A549 (cell line): ENCODE measurements around the gene KRTAP10-7. TPM values are rescaled to one million over a fixed set of nuclear protein-coding genes. Genes with fewer than 3 reads are reported as not detected.

Experiments
- ATAC-seq, 2 experiments: fragments of 200-7000 bp in 1 of 2; fragments of >200 bp in 1 of 2; cut with Nextera tagmentation in 1 of 2; cut with Tn5 transposase in 1 of 2; 3 replicates each; pipeline versions ENCODE4 v1.8.0 to v1.9.1; 2018 to 2020; ENCODE audit warnings: mild to moderate bottlenecking in 1 of 2, moderate library complexity in 1 of 2
- CTCF ChIA-PET: fragments of 300-600 bp; sonication (Branson Sonifier 250); formaldehyde crosslinking; extraction: SDS; loops from one replicate; lab custom pipeline; 2021; ENCODE audit warnings: antibody characterized with exemption, inconsistent platforms; lab: Yijun Ruan, JAX
- POLR2A ChIA-PET: fragments of 350-600 bp; formaldehyde crosslinking; extraction: SDS; loops from one replicate; lab custom pipeline; 2021; ENCODE audit warnings: antibody characterized with exemption, inconsistent platforms; lab: Yijun Ruan, JAX
- DNase-seq, 2 experiments: peaks; one replicate each; pipeline versions ENCODE4 v3.0.0 to v3.0.0-alpha.2; 2011 to 2016; ENCODE audit warnings: low read depth in 1 of 2, low spot score in 1 of 2
- FAIRE-seq: peaks from 2 replicates; lab custom pipeline; 2011; peaks lifted over from hg19 to GRCh38; lab: Jason Lieb, UNC
- H3K27ac ChIP-seq, 2 experiments: fragments of >200 bp; sonication (Bioruptor Twin); formaldehyde crosslinking; 3 replicates each; pipeline ENCODE4 v1.5.1; 2016 to 2017
- H3K4me1 ChIP-seq: fragments of >200 bp; sonication (Bioruptor Twin); formaldehyde crosslinking; 3 replicates; pipeline ENCODE4 v1.6.1; 2016
- H3K4me2 ChIP-seq: fragments of >200 bp; sonication (Bioruptor Twin); formaldehyde crosslinking; 3 replicates; pipeline ENCODE4 v1.6.1; 2016
- H3K4me3 ChIP-seq: fragments of >200 bp; sonication (Bioruptor Twin); formaldehyde crosslinking; 3 replicates; pipeline ENCODE4 v1.5.1; 2016
- H3K9me3 ChIP-seq: fragments of >200 bp; sonication (Bioruptor Twin); formaldehyde crosslinking; 3 replicates; pipeline ENCODE4 v1.6.1; 2016
- BHLHE40 ChIP-seq: IDR thresholded peaks from 2 replicates; pipeline ENCODE4 v1.6.1; 2012; ENCODE audit warnings: low read depth, low read length, inconsistent platforms
- CBX2 ChIP-seq: fragments of 200-600 bp; sonication (generic); IDR thresholded peaks from 2 replicates; pipeline ENCODE4 v1.6.1; 2016; ENCODE audit warnings: low read depth, mild to moderate bottlenecking, borderline replicate concordance
- CEBPB ChIP-seq, 2 experiments: fragments of >200 bp in 1 of 2; sonication (Bioruptor Twin) in 1 of 2; formaldehyde crosslinking in 1 of 2; IDR thresholded peaks; 2 replicates each; pipeline ENCODE4 v1.6.1; 2012 to 2016
- CHD4 ChIP-seq: fragments of 200-600 bp; sonication (generic); IDR thresholded peaks from 2 replicates; pipeline ENCODE4 v1.6.1; 2016; ENCODE audit warnings: antibody characterized with exemption, mild to moderate bottlenecking, borderline replicate concordance
- EP300 ChIP-seq, 2 experiments: fragments of >200 bp; sonication (Bioruptor Twin); formaldehyde crosslinking; IDR thresholded peaks; 2 replicates in 1 of 2; 3 replicates in 1 of 2; pipeline ENCODE4 v1.6.1; 2016 to 2017
- ESRRA ChIP-seq: fragments of 150-350 bp; IDR thresholded peaks from 2 replicates; pipeline ENCODE4 v1.6.1; 2014; ENCODE audit warnings: mild to moderate bottlenecking, low read length, borderline replicate concordance
- GATA3 ChIP-seq: IDR thresholded peaks from 2 replicates; pipeline ENCODE4 v1.6.1; 2012; ENCODE audit warnings: borderline replicate concordance
- HES2 ChIP-seq: fragments of >200 bp; sonication (Bioruptor Twin); formaldehyde crosslinking; IDR thresholded peaks from 2 replicates; pipeline ENCODE4 v1.6.1; 2016
- HEYL ChIP-seq: fragments of 250-450 bp; sonication (Bioruptor Pico); IDR thresholded peaks from 2 replicates; pipeline ENCODE4 v1.8.0; 2021; ENCODE audit warnings: mild to moderate bottlenecking, moderate library complexity
- HOXA7 ChIP-seq: fragments of 250-450 bp; sonication (Bioruptor Pico); IDR thresholded peaks from 2 replicates; pipeline ENCODE4 v1.5.0; 2020; ENCODE audit warnings: mild to moderate bottlenecking, moderate library complexity
- HOXB13 ChIP-seq: fragments of 250-450 bp; sonication (Bioruptor Pico); IDR thresholded peaks from 2 replicates; pipeline ENCODE4 v1.5.0; 2020; ENCODE audit warnings: low read depth, mild to moderate bottlenecking, moderate library complexity
- JUNB ChIP-seq: fragments of >200 bp; sonication (Bioruptor Twin); formaldehyde crosslinking; IDR thresholded peaks from 2 replicates; pipeline ENCODE4 v1.6.1; 2016
- KDM1A ChIP-seq: fragments of 200-600 bp; sonication (generic); IDR thresholded peaks from 2 replicates; pipeline ENCODE4 v1.6.1; 2016; ENCODE audit warnings: low read depth, mild to moderate bottlenecking
- MAFK ChIP-seq: fragments of 450-650 bp; IDR thresholded peaks from 2 replicates; pipeline ENCODE4 v1.6.1; 2014; ENCODE audit not compliant: partially characterized antibody
- MYC ChIP-seq: IDR thresholded peaks from 2 replicates; pipeline ENCODE4 v1.6.1; 2012; ENCODE audit warnings: mild to moderate bottlenecking, inconsistent platforms, low read length, improper control_type of control experiment, borderline replicate concordance
- NPAS2 ChIP-seq: fragments of 250-450 bp; sonication (Bioruptor Pico); IDR thresholded peaks from 2 replicates; pipeline ENCODE4 v1.8.0; 2022; ENCODE audit warnings: mild to moderate bottlenecking, moderate library complexity, borderline replicate concordance
- POLR2AphosphoS2 ChIP-seq: conservative IDR thresholded peaks from 2 replicates; pipeline ENCODE4 v1.6.1; 2012; ENCODE audit warnings: low read length, improper control_type of control experiment, inconsistent platforms
- RCOR1 ChIP-seq: fragments of 150-350 bp; IDR thresholded peaks from 2 replicates; pipeline ENCODE4 v1.6.1; 2014; ENCODE audit warnings: antibody characterized with exemption, low read length, low read depth
- RNF2 ChIP-seq: fragments of 200-600 bp; sonication (generic); IDR thresholded peaks from 2 replicates; pipeline ENCODE4 v1.6.1; 2016; ENCODE audit warnings: low read depth, mild to moderate bottlenecking, antibody characterized with exemption, moderate library complexity, borderline replicate concordance
- SMC3 ChIP-seq: fragments of >200 bp; sonication (Bioruptor Twin); formaldehyde crosslinking; IDR thresholded peaks from 3 replicates; pipeline ENCODE4 v1.6.1; 2018; ENCODE audit warnings: inconsistent platforms
- ZNF302 ChIP-seq: fragments of 250-450 bp; sonication (Bioruptor Pico); IDR thresholded peaks from 2 replicates; pipeline ENCODE4 v1.9.0; 2021; ENCODE audit warnings: inconsistent platforms, mild to moderate bottlenecking, moderate library complexity
- WGBS: methylation state at CpG from one replicate; pipeline ENCODE4 v1.1.6; 2017; ENCODE audit errors: missing lambda C conversion rate; 5-methylcytosine and 5-hydroxymethylcytosine counted together
- polyA plus RNA-seq, 4 experiments: library from polyadenylated mRNA; depleted of rRNA in 3 of 4; stranded (reverse); fragments of >200 nt; fragmentation: RNase III in 1 of 4; extraction: RNeasy Plus Mini Kit Qiagen cat#74134 plus additional on column Dnase treatment in 1 of 4; gene quantifications; 2 replicates in 3 of 4; 3 replicates in 1 of 4; pipeline ENCODE4 v1.2.3, GENCODE V29; 2011 to 2017
- TF ChIP-seq, protein P1 (sequence below): fragments of 250-450 bp; sonication (Bioruptor Pico); IDR thresholded peaks from 2 replicates; pipeline ENCODE4 v1.5.0; 2020; ENCODE audit warnings: low read depth, mild to moderate bottlenecking, moderate library complexity

KRTAP10-7 gene
- polyA plus RNA-seq, 2 of the 4 experiments (the other 2 are of a cell fraction): not detected

GRCh38 chr21:44612669-44613229 lies 12.4 kb downstream of the KRTAP10-7 start:
- ATAC-seq (no peak), FAIRE-seq (no peak), DNase-seq (no peak)
- WGBS: 24% methylated on average over 5 of the region's 13 CpGs
- Histone ChIP-seq H3K4me1 (no peaks in the 10 kb centered on the region), H3K4me2 (no peak overlapping the region), H3K4me3 (no peak overlapping the region), H3K27ac (no peak overlapping the region), H3K9me3 (peaks cover 5% of the 10 kb centered on the region; the same call in 1 of the 3 replicates)
- ChIA-PET POLR2A (no interaction called here), CTCF (no interaction called here)
- TF ChIP-seq HOXA7 (CRISPR knock-in tag): no peak

GRCh38 chr21:44613386-44614155 lies 13.2 kb downstream of the KRTAP10-7 start:
- WGBS: 65% methylated on average over 17 of the region's 26 CpGs
- Histone ChIP-seq H3K4me1 (no peaks in the 10 kb centered on the region), H3K27ac (no peak overlapping the region), H3K9me3 (peaks cover 5% of the 10 kb centered on the region; the same call in 1 of the 3 replicates), H3K4me2 (no peak overlapping the region), H3K4me3 (no peak overlapping the region)
- FAIRE-seq: no peak
- CTCF ChIA-PET: no interaction called here
- POLR2A ChIA-PET: no interaction called here
- no peak for ATAC-seq
- TF ChIP-seq GATA3 (no peak), SMC3 (no peak), KDM1A (no peak), CEBPB (IDR thresholded peaks at IDR 0.05) (no peak), RCOR1 (no peak), MYC (no peak), MAFK (no peak), ESRRA (no peak)
- TF ChIP-seq, all 56 proteins: peak for 0
- DNase-seq: no peak

- no peak for DNase-seq
- TF ChIP-seq ZNF302 (CRISPR knock-in tag): no peak
- TF ChIP-seq KDM1A: no peak
- no peak for TF ChIP-seq POLR2AphosphoS2
- no peak for TF ChIP-seq BHLHE40
- no peak for TF ChIP-seq JUNB
- no peak for TF ChIP-seq HES2
- TF ChIP-seq RCOR1: no peak
- TF ChIP-seq CBX2: no peak
- TF ChIP-seq RNF2: no peak
- TF ChIP-seq, protein P1, sequence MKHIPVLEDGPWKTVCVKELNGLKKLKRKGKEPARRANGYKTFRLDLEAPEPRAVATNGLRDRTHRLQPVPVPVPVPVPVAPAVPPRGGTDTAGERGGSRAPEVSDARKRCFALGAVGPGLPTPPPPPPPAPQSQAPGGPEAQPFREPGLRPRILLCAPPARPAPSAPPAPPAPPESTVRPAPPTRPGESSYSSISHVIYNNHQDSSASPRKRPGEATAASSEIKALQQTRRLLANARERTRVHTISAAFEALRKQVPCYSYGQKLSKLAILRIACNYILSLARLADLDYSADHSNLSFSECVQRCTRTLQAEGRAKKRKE (CRISPR knock-in tag): no peak
- TF ChIP-seq EP300 (IDR thresholded peaks at IDR 0.05): no peak
- no peak for TF ChIP-seq CHD4
- TF ChIP-seq NPAS2: no peak
- TF ChIP-seq HEYL: no peak
- no peak for TF ChIP-seq HOXB13 (CRISPR knock-in tag)
- FAIRE-seq: no peak
- no peak overlapping the region for H3K27ac ChIP-seq
- H3K4me2 ChIP-seq: no peak overlapping the region
- 36% methylated on average over 5 of the region's 20 CpGs for WGBS
- H3K4me3 ChIP-seq: no peak overlapping the region
- no peak; a peak in 1 of 6 replicates for ATAC-seq
- ChIA-PET POLR2A (no interaction called here), CTCF (no interaction called here)
- no peaks in the 10 kb centered on the region for H3K4me1 ChIP-seq
- peaks cover 5% of the 10 kb centered on the region; the same call in 1 of the 3 replicates for H3K9me3 ChIP-seq
Measured at GRCh38 chr21:44614161-44614631, 13.8 kb downstream of the KRTAP10-7 start.
